ENCODE data around the gene CRADD.

The CRADD gene

GRCh38 chr12:93673084-93673483 is 4.1 kb upstream of the CRADD start:
- DNase-seq, result no peak

GRCh38 chr12:93674386-93674785 is 2.8 kb upstream of the CRADD start:
- DNase-seq, result no peak

GRCh38 chr12:93676408-93677194 is 574 bp upstream of the CRADD start:
- no peak for DNase-seq

GRCh38 chr12:93678779-93679178 is 1.6 kb downstream of the CRADD start:
- no peak for DNase-seq

GRCh38 chr12:93679308-93679925 is 2.2 kb downstream of the CRADD start:
- no peak for DNase-seq

- no peak for DNase-seq
Observed at GRCh38 chr12:93680006-93680405, 2.8 kb downstream of the CRADD start.

- no peak for DNase-seq
Observed at GRCh38 chr12:93682846-93683261, 5.7 kb downstream of the CRADD start.

- DNase-seq, result no peak
Observed at GRCh38 chr12:93683410-93683809, 6.2 kb downstream of the CRADD start.

- no peak for DNase-seq
Observed at GRCh38 chr12:93684716-93685115, 7.5 kb downstream of the CRADD start.

GRCh38 chr12:93686572-93687356 is 9.6 kb downstream of the CRADD start:
- no peak for DNase-seq

- DNase-seq, result no peak
Observed at GRCh38 chr12:93689076-93689834, 12.1 kb downstream of the CRADD start.

- no peak for DNase-seq
Observed at GRCh38 chr12:93696462-93696861, 19.3 kb downstream of the CRADD start.

- no peak for DNase-seq
Observed at GRCh38 chr12:93698307-93699092, 21.3 kb downstream of the CRADD start.

- DNase-seq, result no peak
Observed at GRCh38 chr12:93699271-93700145, 22.3 kb downstream of the CRADD start.

GRCh38 chr12:93702707-93703315 is 25.6 kb downstream of the CRADD start:
- no peak for DNase-seq

- no peak for DNase-seq
Observed at GRCh38 chr12:93704122-93704521, 26.9 kb downstream of the CRADD start.

GRCh38 chr12:93704625-93705024 is 27.4 kb downstream of the CRADD start:
- DNase-seq, result no peak

- DNase-seq, result no peak
Observed at GRCh38 chr12:93705237-93705636, 28.1 kb downstream of the CRADD start.

- DNase-seq, result no peak
Observed at GRCh38 chr12:93706387-93706786, 29.2 kb downstream of the CRADD start.

GRCh38 chr12:93706824-93707223 is 29.6 kb downstream of the CRADD start:
- no peak for DNase-seq

- DNase-seq, result no peak
Observed at GRCh38 chr12:93707836-93708235, 30.7 kb downstream of the CRADD start.

Data from activated CD4-positive, alpha-beta T cell treated with anti-CD3 and anti-CD28 coated beads, Interleukin-2, amount 50 U/mL, for 16 hours (primary cell).